MV-4-11 (cell line): ENCODE measurements around the gene ADARB2.

Experiments
- DNase-seq: peaks from one replicate; lab custom pipeline; 2025; lab: John Stamatoyannopoulos, UW

The ADARB2 gene

DNA sequence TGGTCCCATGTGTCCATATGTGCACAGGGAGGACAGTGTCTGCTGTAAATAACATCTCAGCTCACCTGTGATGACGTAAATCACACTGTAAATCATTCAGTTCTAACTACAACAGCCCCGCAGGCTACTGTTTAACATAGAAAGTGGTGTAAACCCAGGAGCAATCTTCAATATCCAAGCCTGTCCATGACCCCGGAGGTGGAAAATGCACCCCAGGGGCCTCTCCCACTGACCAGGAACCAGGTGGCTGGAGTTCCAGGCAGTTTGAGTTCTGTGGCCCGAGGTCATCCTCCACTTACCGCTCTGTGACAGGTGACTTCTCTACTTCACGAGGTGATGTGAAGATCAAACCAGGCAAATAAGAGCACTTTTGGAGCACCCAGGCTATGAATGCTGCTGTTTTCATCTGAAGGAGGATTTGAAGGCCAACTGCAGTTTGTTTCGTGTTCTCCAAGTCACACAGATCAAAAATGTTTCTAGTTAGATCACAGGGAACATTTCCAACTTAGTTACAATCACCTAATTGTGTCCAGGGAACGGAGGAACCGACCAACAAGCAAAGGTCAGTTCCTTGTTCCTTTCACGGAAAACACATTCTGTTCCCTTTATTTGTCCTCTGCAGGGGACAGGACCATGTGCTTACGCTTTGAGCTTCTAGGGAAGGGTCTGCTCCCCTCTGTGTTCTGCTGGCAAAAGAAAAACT, 549.3 kb downstream of the ADARB2 start:
- no peak for DNase-seq

DNA sequence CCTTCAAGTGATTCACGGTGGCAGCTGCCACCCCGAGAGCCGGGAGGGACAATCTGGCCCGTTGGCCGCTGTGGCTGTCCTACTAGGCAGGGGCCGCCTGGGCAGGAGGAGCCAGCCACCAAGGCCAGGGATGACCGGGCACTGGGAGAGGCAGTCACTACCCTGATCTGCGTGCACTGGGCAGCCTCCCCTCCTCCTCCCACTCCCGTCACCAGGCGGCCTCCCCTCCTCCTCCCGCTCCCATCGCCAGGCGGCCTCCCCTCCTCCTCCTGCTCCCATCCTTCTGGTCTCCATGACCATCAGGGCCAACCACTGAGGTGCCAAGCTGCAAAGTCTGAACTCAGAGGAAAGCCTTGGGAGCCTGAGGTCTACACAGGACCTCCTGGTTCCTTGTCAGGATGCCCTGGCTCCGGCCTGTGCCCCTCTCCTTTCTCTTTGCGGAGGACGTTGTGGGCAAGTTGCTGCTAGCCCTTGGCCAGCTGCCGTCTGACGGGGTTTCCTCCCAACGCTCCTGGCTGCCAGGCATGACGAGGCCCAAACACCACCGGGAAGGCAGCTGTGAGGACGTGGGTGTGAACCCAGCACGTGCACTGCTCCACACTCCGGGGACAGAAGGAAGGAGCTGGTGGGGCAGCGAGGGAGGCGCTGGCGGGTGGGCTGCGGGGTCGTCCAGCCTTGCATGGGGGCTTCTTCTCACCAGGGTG, 550.0 kb downstream of the ADARB2 start:
- DNase-seq = no peak

DNA sequence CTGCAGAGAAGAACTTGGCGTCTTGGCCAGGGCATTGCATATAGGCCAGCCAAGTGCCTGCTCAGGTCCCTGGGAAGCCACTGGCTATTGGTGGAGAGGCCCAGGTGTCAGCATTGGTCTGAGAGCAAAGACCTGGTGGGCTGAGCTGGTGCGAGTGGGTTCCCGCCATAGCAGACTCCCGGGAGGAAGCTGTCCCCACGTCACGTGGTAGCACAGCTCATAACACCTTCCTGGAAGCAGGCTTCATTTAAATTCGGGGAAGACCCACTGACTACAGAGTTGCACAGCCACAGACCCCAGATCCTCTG, 550.7 kb downstream of the ADARB2 start:
- no peak for DNase-seq

DNA sequence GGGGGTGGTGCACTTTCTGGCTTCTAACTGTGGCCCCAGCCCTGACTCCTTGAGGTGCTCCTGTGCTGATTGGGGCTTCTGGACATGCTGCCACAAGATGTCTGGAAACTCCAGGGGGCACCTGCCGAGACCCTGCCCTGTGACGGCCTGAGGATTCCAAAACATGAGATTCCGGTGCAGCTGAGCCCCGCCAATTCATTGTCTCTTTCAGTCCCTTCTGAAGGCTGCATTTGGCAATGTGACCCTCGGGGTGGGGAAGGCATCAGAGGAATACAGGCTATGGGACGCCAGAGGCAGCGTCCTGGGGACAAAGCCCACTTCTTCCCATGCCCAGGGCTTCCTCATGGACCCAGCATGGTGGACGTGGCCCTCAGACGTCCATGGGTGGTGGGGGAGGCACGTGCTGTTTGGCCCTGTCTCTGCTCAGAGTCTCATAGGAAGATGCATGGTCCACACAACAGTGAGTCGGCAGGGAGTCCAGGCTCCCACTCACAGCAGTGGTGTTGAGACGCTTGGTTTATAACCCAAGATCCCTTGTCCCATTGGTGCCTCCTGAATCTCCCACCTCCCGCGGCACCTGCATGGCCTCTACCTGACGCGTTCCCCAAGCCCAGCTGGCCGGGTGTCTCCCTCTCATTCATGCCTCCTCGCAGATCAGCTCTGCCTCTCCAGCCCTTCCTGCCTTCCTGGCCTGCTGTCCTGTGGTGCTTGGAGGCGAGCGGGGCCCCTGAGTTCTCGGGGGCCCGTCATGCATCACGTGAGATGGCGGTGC, 551.2 kb downstream of the ADARB2 start:
- DNase-seq = no peak

DNA sequence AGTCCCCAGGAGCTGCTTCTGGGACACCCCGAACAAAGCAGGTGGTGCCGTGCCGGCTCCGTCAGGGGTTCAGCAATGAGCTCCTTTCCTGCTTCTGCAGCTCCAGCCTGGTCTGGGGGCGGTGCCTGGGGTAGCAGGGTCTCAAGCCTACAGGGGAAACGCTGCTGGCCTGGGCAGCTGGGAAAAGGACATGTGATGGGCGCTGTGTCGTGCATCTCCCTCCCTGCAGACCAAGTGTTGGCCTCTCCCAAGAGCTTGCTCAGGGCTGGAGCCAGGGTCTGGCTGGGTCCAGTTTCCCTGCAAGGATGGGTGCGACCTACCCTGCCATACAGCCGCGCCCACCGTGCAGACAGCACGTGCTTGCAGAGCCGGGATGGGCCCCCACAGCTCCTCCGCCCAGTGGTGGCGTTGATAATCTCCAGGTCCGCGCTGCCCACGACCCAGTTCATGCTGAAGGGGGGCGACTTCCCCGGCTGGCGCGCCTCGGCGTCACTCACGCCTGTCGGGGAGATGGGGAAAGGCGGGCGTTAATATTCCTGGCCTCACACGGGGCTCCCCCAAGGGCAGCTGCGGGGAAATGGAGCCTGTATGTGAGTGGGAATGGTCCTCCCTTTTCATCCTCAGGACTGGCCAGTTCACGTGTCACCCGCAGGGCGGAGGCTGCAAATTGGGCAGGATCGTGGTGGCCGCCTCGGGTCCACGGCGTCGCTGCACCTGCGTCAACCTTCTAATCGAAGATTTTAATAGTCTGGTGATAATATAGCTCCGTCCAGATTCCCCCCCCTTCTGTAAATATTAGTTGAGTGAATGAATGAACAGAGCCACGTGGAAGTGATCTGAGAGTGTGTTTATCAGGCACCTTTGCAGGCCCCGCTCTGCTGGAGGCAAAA, 552.5 kb downstream of the ADARB2 start:
- DNase-seq = no peak

DNA sequence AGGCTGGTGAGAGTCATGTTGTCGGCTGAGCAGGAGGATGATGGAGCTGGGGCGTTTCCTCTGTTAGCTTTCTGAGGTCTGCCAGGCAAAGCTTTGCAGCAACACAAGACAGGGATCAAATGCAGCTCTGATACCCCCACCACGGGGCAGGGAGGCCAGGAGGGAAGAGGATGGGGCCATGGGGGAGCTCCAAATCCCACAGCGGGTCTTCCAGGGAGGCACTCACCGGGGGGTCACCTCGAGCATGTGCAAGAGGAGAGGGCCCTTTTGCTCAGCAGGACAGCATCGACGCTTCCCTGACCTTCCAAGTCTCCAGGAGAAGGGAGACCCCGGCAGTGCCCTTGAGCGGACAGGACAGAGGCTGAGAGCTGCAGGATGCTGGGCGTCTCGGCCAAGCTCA, 553.6 kb downstream of the ADARB2 start:
- DNase-seq = no peak

DNA sequence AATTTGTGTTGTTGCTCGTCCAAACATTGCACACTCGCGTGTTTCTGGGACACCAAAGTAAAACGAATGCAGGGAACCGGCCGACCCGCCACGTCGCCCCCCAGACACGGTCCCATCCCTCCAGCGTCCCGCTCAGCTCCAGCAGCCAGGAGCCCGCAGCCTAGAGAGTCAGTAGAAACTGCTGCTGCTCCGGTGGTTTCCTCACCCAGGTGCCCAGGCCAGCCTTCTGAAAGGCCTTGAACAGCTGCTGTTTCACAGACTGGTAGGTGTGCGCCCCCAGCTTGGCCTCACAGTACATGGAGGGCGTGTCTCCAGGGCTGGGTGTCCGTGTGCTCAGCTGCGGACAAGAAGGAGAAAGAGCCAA, 554.3 kb downstream of the ADARB2 start:
- no peak for DNase-seq

DNA sequence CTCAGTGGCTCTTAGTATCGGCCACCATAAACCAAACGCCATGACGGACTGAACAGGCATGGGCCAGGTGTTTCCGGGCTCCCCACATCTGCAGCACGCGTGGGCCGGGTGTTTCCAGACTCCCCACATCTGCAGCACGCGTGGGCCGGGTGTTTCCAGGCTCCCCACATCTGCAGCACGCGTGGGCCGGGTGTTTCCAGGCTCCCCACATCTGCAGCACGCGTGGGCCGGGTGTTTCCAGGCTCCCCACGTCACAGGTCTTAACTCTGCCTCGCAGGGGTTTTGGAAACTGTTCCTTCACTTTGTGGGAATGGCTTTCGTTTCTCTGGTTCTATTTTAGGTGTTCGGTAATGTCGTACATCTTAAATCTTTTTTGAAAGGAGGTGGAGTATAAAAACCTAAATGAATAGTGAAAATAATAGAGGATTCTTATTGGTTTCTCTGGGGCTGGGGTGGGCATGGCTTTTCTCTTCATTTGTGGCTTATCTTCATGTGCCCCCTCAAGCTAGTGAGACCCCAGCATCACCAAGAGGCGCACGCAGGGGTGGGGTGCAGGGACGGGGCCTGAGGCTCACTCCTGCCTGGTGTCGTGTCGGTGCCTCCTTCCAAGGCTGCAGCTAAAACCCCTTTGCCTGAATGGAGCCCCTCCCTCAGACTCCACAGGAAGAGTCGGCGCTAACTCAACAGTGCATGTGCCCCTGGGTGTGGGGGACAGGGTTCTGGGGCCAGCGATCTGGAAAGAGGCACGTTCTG, 554.9 kb downstream of the ADARB2 start:
- DNase-seq = no peak

DNA sequence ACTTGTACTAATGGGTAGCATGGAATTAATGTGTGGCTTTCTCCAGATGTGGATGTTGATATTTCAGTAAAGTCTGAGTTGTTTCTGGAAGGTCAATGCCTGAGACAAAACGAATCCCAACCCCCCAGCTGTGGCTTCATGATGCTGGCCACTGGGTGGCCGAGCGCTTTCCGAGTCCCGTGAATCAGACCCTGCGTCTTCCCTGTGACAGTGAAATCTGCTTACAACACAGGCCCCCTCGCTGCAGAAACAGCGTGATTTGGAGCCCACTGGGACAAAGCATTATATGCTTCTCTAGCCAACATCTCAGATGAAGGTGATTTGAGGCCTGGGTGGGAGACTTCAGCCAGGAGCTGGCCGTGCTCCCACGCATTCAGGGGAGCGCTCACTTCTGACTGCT, 556.5 kb downstream of the ADARB2 start:
- DNase-seq = no peak

DNA sequence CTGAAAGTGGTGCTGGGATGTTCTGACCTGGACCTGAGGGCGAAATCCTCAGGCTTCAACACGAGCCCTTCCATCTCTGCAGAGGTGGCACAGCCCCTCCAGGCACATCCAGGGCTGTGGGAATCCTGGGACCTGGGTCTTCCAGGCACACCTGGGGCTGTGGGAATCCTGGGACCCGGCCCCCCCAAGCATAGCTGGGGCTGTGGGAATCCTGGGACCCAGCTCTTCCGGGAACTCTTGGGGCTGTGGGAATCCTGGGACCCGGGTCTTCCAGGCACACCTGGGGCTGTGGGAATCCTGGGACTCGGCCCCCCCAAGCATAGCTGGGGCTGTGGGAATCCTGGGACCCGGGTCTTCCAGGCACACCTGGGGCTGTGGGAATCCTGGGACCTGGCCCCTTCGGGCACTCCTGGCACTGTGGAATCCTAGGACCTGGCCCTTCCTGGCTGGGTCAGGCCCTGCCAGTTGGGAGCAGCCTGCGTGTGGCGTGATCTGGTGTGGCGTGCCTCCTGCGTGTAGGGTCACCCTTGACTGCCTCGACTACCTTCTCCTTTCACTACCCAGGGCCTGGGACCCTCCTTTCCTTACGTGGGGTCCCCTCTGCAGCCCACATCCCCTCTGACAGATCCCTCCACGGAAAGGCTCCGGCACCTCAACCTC, 557.1 kb downstream of the ADARB2 start:
- no peak for DNase-seq

DNA sequence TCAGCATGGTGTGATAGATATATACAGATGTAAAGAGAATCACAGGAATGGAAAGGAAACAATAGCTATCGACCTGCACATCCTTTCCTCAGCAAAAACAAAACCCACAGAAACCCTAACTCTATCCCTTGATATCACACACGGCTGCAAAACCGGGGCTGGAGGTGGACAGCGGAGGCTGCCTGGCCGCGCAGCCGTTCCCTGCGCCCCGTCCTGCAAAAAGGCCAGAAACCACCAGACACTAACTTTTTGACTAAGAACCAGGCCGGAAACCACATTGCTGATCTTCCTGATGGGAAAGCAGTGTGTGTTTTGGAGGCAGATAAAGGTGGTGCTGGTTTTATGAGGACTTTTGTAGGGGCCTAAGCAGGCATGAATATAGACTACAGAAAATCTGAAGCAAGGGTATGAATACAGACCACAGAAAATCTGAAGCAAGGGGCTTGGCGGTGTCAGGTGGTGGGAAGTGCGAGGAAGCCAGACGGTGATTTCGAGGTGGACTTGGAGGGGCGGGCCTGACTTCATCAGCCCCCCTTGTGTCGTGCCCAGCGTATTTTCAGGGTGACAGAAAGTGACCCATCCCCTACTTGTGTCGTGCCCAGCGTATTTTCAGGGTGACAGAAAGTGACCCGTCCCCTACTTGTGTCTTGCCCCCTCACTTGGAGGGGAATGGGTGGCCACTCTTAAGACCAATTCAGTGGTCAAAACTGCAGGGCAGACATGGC, 557.8 kb downstream of the ADARB2 start:
- DNase-seq = no peak

DNA sequence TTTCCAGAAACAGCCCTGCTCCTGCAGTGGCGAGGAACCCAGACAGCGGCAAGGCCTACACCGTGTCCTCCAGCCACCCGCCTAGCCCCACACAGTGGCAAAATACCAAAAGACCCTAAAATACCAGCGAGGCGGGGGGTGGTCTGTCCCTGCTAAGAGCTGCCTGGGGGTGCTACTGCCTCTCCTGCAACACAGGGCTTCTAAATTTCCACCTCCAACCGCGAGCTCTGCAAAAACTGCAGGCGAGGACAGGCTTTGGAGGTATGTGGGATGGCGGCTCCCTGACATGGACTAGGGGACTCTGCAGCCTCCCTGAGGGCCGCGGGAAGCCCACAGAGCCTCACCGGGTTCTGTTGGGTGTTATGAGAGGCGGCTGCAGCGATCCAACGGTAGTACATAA, 558.8 kb downstream of the ADARB2 start:
- DNase-seq = no peak

DNA sequence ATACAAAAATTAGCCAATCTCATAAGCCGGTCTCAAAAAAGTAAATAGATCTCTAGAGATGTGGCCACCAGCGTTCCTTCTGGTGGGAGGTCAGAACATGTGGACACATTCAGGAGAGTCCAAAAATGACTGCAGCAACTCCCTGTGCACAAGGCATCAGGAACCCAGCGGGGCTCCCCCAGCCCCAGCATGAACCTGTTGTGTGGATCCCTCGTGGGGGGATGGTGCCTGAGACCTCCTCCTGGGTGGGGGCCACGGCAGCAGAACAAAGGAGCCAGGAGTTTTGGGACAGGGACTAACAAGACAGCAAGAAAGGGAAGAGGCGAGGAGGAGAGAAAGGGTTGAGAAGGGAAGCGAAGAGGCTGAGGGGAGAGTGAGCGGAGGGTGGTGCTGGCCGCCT, 559.4 kb downstream of the ADARB2 start:
- no peak for DNase-seq

DNA sequence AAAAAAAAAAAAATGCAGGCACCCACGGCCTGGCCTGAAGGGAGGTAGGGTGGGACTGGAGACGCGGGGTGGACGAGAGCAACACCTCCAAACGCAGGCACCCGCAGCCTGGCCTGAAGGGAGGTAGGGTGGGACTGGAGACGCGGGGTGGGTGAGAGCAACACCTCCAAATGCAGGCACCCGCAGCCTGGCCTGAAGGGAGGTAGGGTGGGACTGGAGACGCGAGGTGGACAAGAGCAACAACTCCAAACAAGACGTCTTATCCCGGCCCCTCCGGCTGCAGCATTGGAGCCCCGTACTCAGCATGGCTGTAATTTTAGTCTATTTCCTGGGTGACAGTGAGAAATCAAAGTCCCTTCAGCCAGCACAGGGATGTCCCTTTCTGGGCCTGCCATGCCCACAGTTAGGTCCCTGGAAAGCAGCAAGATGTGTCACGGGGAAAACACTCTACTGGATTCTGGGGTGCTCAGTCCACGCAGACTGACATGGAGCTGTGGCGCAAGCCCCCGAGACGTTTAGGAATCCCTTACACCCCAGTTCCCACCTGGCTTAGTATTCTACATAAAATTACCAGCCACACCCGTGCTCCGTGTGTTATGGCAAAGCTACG, 561.3 kb downstream of the ADARB2 start:
- no peak for DNase-seq

DNA sequence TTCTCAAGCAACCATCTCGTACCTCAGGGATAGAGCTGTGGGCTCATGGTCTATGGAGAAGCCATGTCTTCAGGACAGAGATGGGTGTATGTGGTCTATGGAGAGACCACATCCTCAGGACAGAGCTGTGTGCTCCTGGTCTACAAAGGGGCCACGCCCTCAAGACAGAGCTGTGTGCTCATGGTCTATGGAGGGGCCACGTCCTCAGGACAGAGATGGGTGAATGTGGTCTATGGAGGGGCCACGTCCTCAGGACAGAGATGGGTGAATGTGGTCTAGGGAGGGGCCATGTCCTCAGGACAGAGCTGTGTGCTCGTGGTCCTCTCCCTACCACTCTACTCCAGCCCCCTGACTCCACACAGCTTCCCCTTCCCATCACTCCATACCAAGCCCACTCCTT, 563.3 kb downstream of the ADARB2 start:
- DNase-seq = no peak

DNA sequence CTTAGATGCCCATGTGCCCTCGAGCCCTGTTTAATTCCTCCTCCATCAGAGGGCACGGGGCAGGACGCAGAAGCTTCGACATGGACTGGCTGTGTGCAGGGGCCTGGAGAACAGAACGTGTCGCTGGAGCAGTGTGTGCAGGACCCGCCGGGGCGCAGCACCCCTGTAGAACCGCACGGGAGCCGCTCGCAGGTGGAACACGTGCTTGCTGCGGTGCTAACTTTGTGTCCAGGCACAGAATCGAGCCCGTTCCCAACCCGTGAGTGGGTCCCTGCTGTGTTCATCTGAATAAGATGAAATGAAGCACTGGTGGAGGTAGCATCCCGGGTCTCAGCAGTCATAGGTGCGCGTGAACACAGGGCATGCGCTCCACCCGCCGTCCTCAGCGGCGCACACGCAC, 564.2 kb downstream of the ADARB2 start:
- DNase-seq = no peak

DNA sequence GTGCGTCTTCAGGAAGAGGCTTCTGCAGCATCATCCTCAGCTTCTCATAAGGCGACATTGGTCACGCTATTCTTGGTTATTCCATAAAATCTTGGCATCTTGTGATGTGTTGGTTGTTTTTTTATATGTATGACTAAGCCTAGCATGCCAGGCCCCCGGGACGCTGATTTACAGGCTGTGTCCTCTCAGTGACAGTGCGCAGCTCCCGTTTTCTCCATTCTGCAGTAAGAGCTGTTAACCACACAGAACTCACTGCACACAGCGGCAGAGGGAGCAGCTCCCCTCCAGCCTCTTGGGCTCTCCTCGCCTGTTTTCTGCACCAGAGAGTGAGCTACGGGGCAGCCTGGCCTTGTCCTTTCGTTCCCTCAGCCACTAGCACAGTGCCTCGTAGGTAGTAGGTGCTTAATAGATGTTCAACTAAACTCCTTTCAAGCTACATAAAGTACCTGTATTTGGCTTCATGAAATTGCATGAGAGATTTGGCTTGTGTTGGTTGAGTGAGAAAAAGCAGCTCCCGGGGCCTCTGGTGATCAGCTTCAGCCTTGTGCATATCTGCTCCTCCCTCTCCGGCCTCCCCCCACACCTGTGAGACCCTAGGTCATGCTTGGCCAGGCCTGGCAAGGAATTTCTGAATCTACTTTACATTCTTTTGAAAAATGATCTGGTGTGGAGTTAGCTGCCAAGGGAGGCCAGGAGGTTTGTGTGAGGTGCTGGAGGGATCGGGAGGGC, 564.9 kb downstream of the ADARB2 start:
- DNase-seq = no peak

DNA sequence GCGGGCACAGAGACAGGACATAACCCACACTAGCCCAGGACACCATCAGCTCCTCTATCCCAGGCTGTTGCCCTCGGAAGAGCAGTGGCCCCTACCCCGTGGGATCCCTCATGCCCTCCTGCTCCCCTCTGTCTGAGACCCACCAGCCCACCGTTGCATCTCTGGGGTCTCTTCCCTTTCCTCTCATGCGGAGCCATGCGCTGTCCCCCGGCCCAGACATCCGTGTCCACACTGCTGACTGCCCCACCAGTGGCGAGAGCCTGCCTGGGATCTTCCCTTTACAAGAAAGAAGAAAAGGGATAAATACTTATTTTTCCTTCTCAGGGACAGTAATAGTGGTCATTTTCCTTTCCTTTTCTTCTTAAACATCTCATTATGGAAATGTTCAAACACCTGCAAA, 565.7 kb downstream of the ADARB2 start:
- DNase-seq = no peak

DNA sequence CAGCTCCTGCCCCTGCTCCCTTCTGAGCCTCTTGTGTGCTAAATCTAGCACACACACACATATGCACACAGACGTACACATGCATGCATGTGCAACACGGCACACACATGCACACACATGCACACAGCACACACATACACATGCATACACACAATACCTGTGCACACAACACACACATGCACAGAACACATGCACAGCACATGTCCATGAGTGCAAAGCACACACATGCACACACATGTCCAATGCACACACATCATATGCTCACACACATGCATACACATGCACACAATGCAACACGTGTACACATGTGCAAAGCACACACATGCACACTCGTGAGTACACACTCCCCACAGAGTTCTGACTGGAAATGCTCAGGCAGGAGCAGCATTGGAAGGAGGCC, 566.1 kb downstream of the ADARB2 start:
- DNase-seq = no peak

DNA sequence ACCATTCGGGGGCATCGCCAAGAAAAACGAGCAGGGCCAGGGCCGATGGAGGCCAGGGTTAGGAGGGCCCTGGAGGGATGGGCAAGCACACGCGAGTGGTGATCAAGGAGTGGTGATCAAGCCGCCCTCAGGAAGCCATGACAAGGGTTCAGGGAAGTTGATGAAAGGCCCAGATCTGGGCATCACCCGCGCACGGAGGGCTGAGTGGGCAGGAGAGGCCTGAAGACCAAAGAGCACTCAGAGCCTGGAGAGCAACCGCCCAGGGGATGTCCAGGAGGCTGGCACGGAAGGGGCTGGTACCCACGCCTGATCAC, 566.5 kb downstream of the ADARB2 start:
- DNase-seq = no peak
